KMS-11 (cell line): ENCODE measurements around the gene SOX8.

ENCODE experiments used
- H2AFZ ChIP-seq: fragments of 200-600 bp; sonication (generic); 2 replicates; pipeline ENCODE4 v1.6.1; 2016; ENCODE audit warnings: antibody characterized with exemption, mixed run types, low read depth
- H3K27ac ChIP-seq: fragments of 200-600 bp; sonication (generic); 2 replicates; pipeline ENCODE4 v1.6.1; 2016; ENCODE audit warnings: mild to moderate bottlenecking, mixed run types
- H3K27me3 ChIP-seq: fragments of 200-600 bp; sonication (generic); 2 replicates; pipeline ENCODE4 v1.6.1; 2017; ENCODE audit warnings: mild to moderate bottlenecking, low read depth, mixed run types, moderate library complexity; ENCODE audit not compliant: insufficient read depth
- H3K36me3 ChIP-seq: fragments of 200-600 bp; sonication (generic); 2 replicates; pipeline ENCODE4 v1.6.1; 2017; ENCODE audit warnings: mild to moderate bottlenecking, mixed run types; ENCODE audit not compliant: insufficient read depth
- H3K4me1 ChIP-seq: fragments of 200-600 bp; sonication (generic); 2 replicates; pipeline ENCODE4 v1.6.1; 2016; ENCODE audit warnings: mild to moderate bottlenecking, low read depth, mixed run types; ENCODE audit not compliant: poor library complexity, severe bottlenecking
- H3K4me2 ChIP-seq: fragments of 200-600 bp; sonication (generic); 2 replicates; pipeline ENCODE4 v1.7.0; 2016; ENCODE audit warnings: mild to moderate bottlenecking, mixed run types
- H3K4me3 ChIP-seq: fragments of 200-600 bp; sonication (generic); IDR thresholded peaks from 2 replicates; pipeline ENCODE4 v1.6.1; 2017; ENCODE audit warnings: low read depth, low read length, mixed read lengths; ENCODE audit not compliant: insufficient read depth
- H3K79me2 ChIP-seq: fragments of 200-600 bp; sonication (generic); 2 replicates; pipeline ENCODE4 v1.6.1; 2016; ENCODE audit warnings: low read depth, mixed run types; ENCODE audit not compliant: insufficient read depth
- H3K9ac ChIP-seq: fragments of 200-600 bp; sonication (generic); 2 replicates; pipeline ENCODE4 v1.6.1; 2016; ENCODE audit warnings: mild to moderate bottlenecking, mixed run types
- H4K20me1 ChIP-seq: fragments of 200-600 bp; sonication (generic); 2 replicates; pipeline ENCODE4 v1.6.1; 2016; ENCODE audit warnings: mild to moderate bottlenecking, mixed run types; ENCODE audit not compliant: insufficient read depth
- CTCF ChIP-seq: fragments of 200-600 bp; sonication (generic); conservative IDR thresholded peaks from 2 replicates; pipeline ENCODE4 v1.6.1; 2017; ENCODE audit warnings: low read depth, mild to moderate bottlenecking, antibody characterized with exemption, low read length, moderate library complexity, mixed read lengths

The SOX8 gene

GRCh38 chr16:997440-998051 is 16.0 kb downstream of the SOX8 start:
- no peaks in the 10 kb centered on the region for H4K20me1 ChIP-seq
- H3K27ac ChIP-seq: no peak overlapping the region
- no peak overlapping the region for H2AFZ ChIP-seq
- no peak overlapping the region for H3K9ac ChIP-seq
- TF ChIP-seq CTCF: no peak
- H3K36me3 ChIP-seq: no peaks in the 10 kb centered on the region
- no peaks in the 10 kb centered on the region for H3K79me2 ChIP-seq
- peaks cover 86% of the 10 kb centered on the region for H3K27me3 ChIP-seq
- H3K4me1 ChIP-seq: no peaks in the 10 kb centered on the region
- H3K4me3 ChIP-seq: no peak overlapping the region
- H3K4me2 ChIP-seq: no peak overlapping the region

GRCh38 chr16:998211-998610 is 16.6 kb downstream of the SOX8 start:
- no peak for TF ChIP-seq CTCF
- H3K4me3 ChIP-seq: no peak overlapping the region
- H2AFZ ChIP-seq: no peak overlapping the region
- H3K27me3 ChIP-seq: peaks cover 89% of the 10 kb centered on the region
- no peaks in the 10 kb centered on the region for H3K4me1 ChIP-seq
- no peaks in the 10 kb centered on the region for H3K79me2 ChIP-seq
- H3K36me3 ChIP-seq: no peaks in the 10 kb centered on the region
- no peaks in the 10 kb centered on the region for H4K20me1 ChIP-seq
- no peak overlapping the region for H3K4me2 ChIP-seq
- no peak overlapping the region for H3K9ac ChIP-seq
- H3K27ac ChIP-seq: no peak overlapping the region

- Histone ChIP-seq H3K4me3 (no peak overlapping the region), H3K27ac (no peak overlapping the region), H3K9ac (no peak overlapping the region), H3K27me3 (peaks cover 93% of the 10 kb centered on the region), H4K20me1 (no peaks in the 10 kb centered on the region), H3K36me3 (no peaks in the 10 kb centered on the region), H3K4me1 (no peaks in the 10 kb centered on the region), H2AFZ (no peak overlapping the region), H3K79me2 (no peaks in the 10 kb centered on the region), H3K4me2 (no peak overlapping the region)
- no peak for TF ChIP-seq CTCF
These were observed 17.0 kb downstream of the SOX8 start for GRCh38 chr16:998615-999014.

- no peak overlapping the region for H3K4me2 ChIP-seq
- H3K79me2 ChIP-seq: no peaks in the 10 kb centered on the region
- H2AFZ ChIP-seq: no peak overlapping the region
- no peak for TF ChIP-seq CTCF
- H3K36me3 ChIP-seq: no peaks in the 10 kb centered on the region
- no peaks in the 10 kb centered on the region for H3K4me1 ChIP-seq
- no peak overlapping the region for H3K9ac ChIP-seq
- H3K27me3 ChIP-seq: peaks cover 97% of the 10 kb centered on the region
- H3K27ac ChIP-seq: no peak overlapping the region
- H3K4me3 ChIP-seq: no peak overlapping the region
- no peaks in the 10 kb centered on the region for H4K20me1 ChIP-seq
These were observed 18.1 kb downstream of the SOX8 start for GRCh38 chr16:999677-1000076.
